ENCODE results near the gene ADGRG7.

Gene ADGRG7

GRCh38 chr3:100715176-100715575 is 105.8 kb downstream of the ADGRG7 start:
- no peak for DNase-seq
- H3F3A ChIP-seq (ENCODE audit: insufficient read depth, low read length): peaks cover 7% of the 10 kb centered on the region
- no peaks in the 10 kb centered on the region for H3K9me3 ChIP-seq (replicated peaks; ENCODE audit: insufficient read depth, low read length)
- peaks cover 26% of the 10 kb centered on the region for H3K36me3 ChIP-seq (replicated peaks; ENCODE audit: insufficient read depth, low read length)
- no peak overlapping the region for H3K27ac ChIP-seq (ENCODE audit: low read length)
- H3K27me3 ChIP-seq (replicated peaks; ENCODE audit: insufficient read depth, low read length): no peaks in the 10 kb centered on the region
- H3K4me3 ChIP-seq (ENCODE audit: low read length): no peak overlapping the region
- no peak overlapping the region for H3K9ac ChIP-seq (ENCODE audit: low read length)
- peaks cover 48% of the 10 kb centered on the region for H4K20me1 ChIP-seq (ENCODE audit: insufficient read depth, low read length)
- peaks cover 4% of the 10 kb centered on the region for H3K4me1 ChIP-seq (ENCODE audit: low read length)
- H3K9me2 ChIP-seq (replicated peaks; ENCODE audit: insufficient read depth, low read length): no peaks in the 10 kb centered on the region
- H3K4me2 ChIP-seq (ENCODE audit: low read depth, low read length): no peak overlapping the region
- peaks cover 100% of the 10 kb centered on the region for H3K79me2 ChIP-seq (ENCODE audit: low read length)
- no peak overlapping the region for H2AFZ ChIP-seq (ENCODE audit: low read length)
- no peak for TF ChIP-seq EZH2phosphoT487 (IDR thresholded peaks at IDR 0.05; ENCODE audit: low read length)
- TF ChIP-seq CTCF (IDR thresholded peaks at IDR 0.05; ENCODE audit: low read length): no peak

GRCh38 chr3:100717063-100717462 is 107.7 kb downstream of the ADGRG7 start:
- Histone ChIP-seq H3K79me2 (ENCODE audit: low read length) (peaks cover 98% of the 10 kb centered on the region), H4K20me1 (ENCODE audit: insufficient read depth, low read length) (peaks cover 38% of the 10 kb centered on the region), H2AFZ (ENCODE audit: low read length) (no peak overlapping the region), H3K4me2 (ENCODE audit: low read depth, low read length) (no peak overlapping the region), H3K36me3 (replicated peaks; ENCODE audit: insufficient read depth, low read length) (peaks cover 33% of the 10 kb centered on the region), H3F3A (ENCODE audit: insufficient read depth, low read length) (no peaks in the 10 kb centered on the region), H3K27ac (ENCODE audit: low read length) (no peak overlapping the region), H3K27me3 (replicated peaks; ENCODE audit: insufficient read depth, low read length) (no peaks in the 10 kb centered on the region), H3K9ac (ENCODE audit: low read length) (no peak overlapping the region), H3K9me3 (replicated peaks; ENCODE audit: insufficient read depth, low read length) (no peaks in the 10 kb centered on the region), H3K4me3 (ENCODE audit: low read length) (no peak overlapping the region), H3K9me2 (replicated peaks; ENCODE audit: insufficient read depth, low read length) (no peaks in the 10 kb centered on the region), H3K4me1 (ENCODE audit: low read length) (no peaks in the 10 kb centered on the region)
- no peak for DNase-seq
- no peak for TF ChIP-seq CTCF (IDR thresholded peaks at IDR 0.05; ENCODE audit: low read length)
- TF ChIP-seq EZH2 (optimal IDR thresholded peaks at IDR 0.05; ENCODE audit: low read depth, low read length): no peak
- TF ChIP-seq EZH2phosphoT487 (IDR thresholded peaks at IDR 0.05; ENCODE audit: low read length): no peak

- Histone ChIP-seq H3F3A (ENCODE audit: insufficient read depth, low read length) (no peaks in the 10 kb centered on the region), H4K20me1 (ENCODE audit: insufficient read depth, low read length) (peaks cover 34% of the 10 kb centered on the region), H3K9ac (ENCODE audit: low read length) (no peak overlapping the region), H3K27ac (ENCODE audit: low read length) (no peak overlapping the region), H3K4me2 (ENCODE audit: low read depth, low read length) (no peak overlapping the region), H3K9me3 (replicated peaks; ENCODE audit: insufficient read depth, low read length) (no peaks in the 10 kb centered on the region), H3K4me3 (ENCODE audit: low read length) (no peak overlapping the region), H3K27me3 (replicated peaks; ENCODE audit: insufficient read depth, low read length) (no peaks in the 10 kb centered on the region), H3K4me1 (ENCODE audit: low read length) (no peaks in the 10 kb centered on the region), H3K36me3 (replicated peaks; ENCODE audit: insufficient read depth, low read length) (peaks cover 33% of the 10 kb centered on the region), H3K79me2 (ENCODE audit: low read length) (peaks cover 95% of the 10 kb centered on the region), H2AFZ (ENCODE audit: low read length) (no peak overlapping the region), H3K9me2 (replicated peaks; ENCODE audit: insufficient read depth, low read length) (no peaks in the 10 kb centered on the region)
- no peak for TF ChIP-seq EZH2 (optimal IDR thresholded peaks at IDR 0.05; ENCODE audit: low read depth, low read length)
- TF ChIP-seq EZH2phosphoT487 (IDR thresholded peaks at IDR 0.05; ENCODE audit: low read length): no peak
- no peak for DNase-seq
Observed at GRCh38 chr3:100717637-100718487, 108.5 kb downstream of the ADGRG7 start.

- H2AFZ ChIP-seq (ENCODE audit: low read length): no peak overlapping the region
- H3K79me2 ChIP-seq (ENCODE audit: low read length): peaks cover 92% of the 10 kb centered on the region
- TF ChIP-seq CTCF (IDR thresholded peaks at IDR 0.05; ENCODE audit: low read length) (no peak), EZH2phosphoT487 (IDR thresholded peaks at IDR 0.05; ENCODE audit: low read length) (no peak)
- no peak overlapping the region for H3K4me3 ChIP-seq (ENCODE audit: low read length)
- no peak for DNase-seq
- no peaks in the 10 kb centered on the region for H3K27me3 ChIP-seq (replicated peaks; ENCODE audit: insufficient read depth, low read length)
- no peaks in the 10 kb centered on the region for H3K9me3 ChIP-seq (replicated peaks; ENCODE audit: insufficient read depth, low read length)
- no peak overlapping the region for H3K4me2 ChIP-seq (ENCODE audit: low read depth, low read length)
- H3K36me3 ChIP-seq (replicated peaks; ENCODE audit: insufficient read depth, low read length): peaks cover 33% of the 10 kb centered on the region
- H3K4me1 ChIP-seq (ENCODE audit: low read length): no peaks in the 10 kb centered on the region
- no peaks in the 10 kb centered on the region for H3K9me2 ChIP-seq (replicated peaks; ENCODE audit: insufficient read depth, low read length)
- H3K27ac ChIP-seq (ENCODE audit: low read length): no peak overlapping the region
- no peak overlapping the region for H3K9ac ChIP-seq (ENCODE audit: low read length)
- peaks cover 27% of the 10 kb centered on the region for H4K20me1 ChIP-seq (ENCODE audit: insufficient read depth, low read length)
- no peaks in the 10 kb centered on the region for H3F3A ChIP-seq (ENCODE audit: insufficient read depth, low read length)
Observed at GRCh38 chr3:100719136-100719535, 109.7 kb downstream of the ADGRG7 start.

Measured in MM.1S (cell line).